Fibroblast of pulmonary artery (primary cell): Measurements from ENCODE around the gene AGPAT2.

ENCODE experiments used
- DNase-seq: peaks from one replicate; pipeline ENCODE4 v3.0.0-alpha.2; 2010; ENCODE audit warnings: low read depth
- H3K4me3 ChIP-seq: replicated peaks from 2 replicates; pipeline ENCODE4 v1.5.1; 2011; ENCODE audit warnings: low read depth, mild to moderate bottlenecking, control low read depth, low read length, moderate library complexity
- CTCF ChIP-seq: IDR thresholded peaks from 2 replicates; pipeline ENCODE4 v1.5.1; 2011; ENCODE audit warnings: mild to moderate bottlenecking, control low read depth, low read length, inconsistent platforms; ENCODE audit errors: missing control alignments

Gene AGPAT2

GRCh38 chr9:136686794-136687711 lies at the start of gene AGPAT2:
AGPAT2 (minus strand) TSS chr9:136687457; CDS start chr9:136687357, 100 bp downstream.
- H3K4me3 ChIP-seq, result peak within 1 kb of the TSS; percentile 77
- TF ChIP-seq CTCF, result no peak
- DNase-seq, result no peak

- H3K4me3 ChIP-seq, result no peak overlapping the region
Observed at GRCh38 chr9:136735812-136736480, 48.7 kb upstream of the AGPAT2 start.

GRCh38 chr9:136734837-136735496 lies 47.7 kb upstream of the AGPAT2 start:
- DNase-seq, result no peak
- H3K4me3 ChIP-seq, result no peak overlapping the region
- no peak for TF ChIP-seq CTCF

More at GRCh38 chr9:136735812-136736480, 48.7 kb upstream of the AGPAT2 start:
- TF ChIP-seq CTCF, result no peak
- DNase-seq, result no peak

GRCh38 chr9:136733611-136734010 lies 46.4 kb upstream of the AGPAT2 start:
- no peak for TF ChIP-seq CTCF
- H3K4me3 ChIP-seq, result no peak overlapping the region
- no peak for DNase-seq

- no peak overlapping the region for H3K4me3 ChIP-seq
- DNase-seq, result no peak
- no peak for TF ChIP-seq CTCF
Observed at GRCh38 chr9:136732444-136733178, 45.4 kb upstream of the AGPAT2 start.

- H3K4me3 ChIP-seq, result no peak overlapping the region
- DNase-seq, result no peak
- TF ChIP-seq CTCF, result no peak
Observed at GRCh38 chr9:136729926-136730325, 42.7 kb upstream of the AGPAT2 start.
